ENCODE measurements around the gene CFAP54. TPM values are rescaled to one million over a fixed set of nuclear protein-coding genes. Genes with fewer than 3 reads are reported as not detected.
"Not testable (repeated sequence)": the region's sequence is repeated elsewhere in the genome, so short reads cannot be mapped to it uniquely, and the experiment has no call there.

The CFAP54 gene
- total RNA-seq, 2 donors from 2014 or later, result 0.61 to 0.87 TPM

DNA sequence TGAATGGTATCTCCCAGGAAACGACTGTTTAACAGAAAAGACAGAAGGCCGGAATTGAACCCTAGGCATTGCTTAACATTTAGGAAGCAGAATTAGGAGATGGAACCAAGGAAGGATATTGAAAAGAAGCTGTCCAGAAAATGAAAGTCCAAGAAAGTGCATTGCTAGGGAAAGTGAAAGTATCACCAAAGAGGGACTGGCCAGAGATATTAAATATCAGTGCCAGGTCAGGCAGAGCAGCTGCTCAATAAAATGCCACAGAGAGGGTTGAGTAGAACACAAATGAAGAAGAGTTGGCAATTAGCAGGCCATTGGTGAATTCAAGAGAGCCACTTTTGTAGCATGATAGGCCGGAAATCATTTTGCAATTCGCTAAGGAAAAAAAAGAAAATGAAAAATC, 101.6 kb downstream of the CFAP54 start:
- H3K4me1 Mint-ChIP-seq, result no peaks in the 10 kb centered on the region
- no peaks in the 10 kb centered on the region for H3K36me3 Mint-ChIP-seq (ENCODE audit: low read depth)
- no peak overlapping the region for H3K4me3 Mint-ChIP-seq
- H3K9me3 Mint-ChIP-seq, result no peaks in the 10 kb centered on the region
- H3K27me3 Mint-ChIP-seq, result peaks cover 13% of the 10 kb centered on the region
- no peak for ATAC-seq (replicated peaks)
- H3K27ac Mint-ChIP-seq, result no peak overlapping the region

GRCh38 chr12:96604374-96604773, 115.0 kb downstream of the CFAP54 start:
- ATAC-seq (replicated peaks); H3K27ac Mint-ChIP-seq; H3K9me3 Mint-ChIP-seq; H3K4me1 Mint-ChIP-seq; H3K4me3 Mint-ChIP-seq; H3K36me3 Mint-ChIP-seq (ENCODE audit: low read depth): not testable (repeated sequence)
- peaks cover 56% of the 10 kb centered on the region for H3K27me3 Mint-ChIP-seq

GRCh38 chr12:96605684-96606083, 116.3 kb downstream of the CFAP54 start:
- H3K9me3 Mint-ChIP-seq, result peaks cover 4% of the 10 kb centered on the region

GRCh38 chr12:96606134-96606533, 116.8 kb downstream of the CFAP54 start:
- Mint-ChIP-seq H3K27ac (no peak overlapping the region), H3K9me3 (peaks cover 4% of the 10 kb centered on the region)

More at GRCh38 chr12:96605684-96606083, 116.3 kb downstream of the CFAP54 start:
- Mint-ChIP-seq H3K27ac (no peak overlapping the region), H3K4me3 (no peak overlapping the region), H3K27me3 (peaks cover 53% of the 10 kb centered on the region), H3K4me1 (no peaks in the 10 kb centered on the region), H3K36me3 (ENCODE audit: low read depth) (no peaks in the 10 kb centered on the region)
- no peak for ATAC-seq (replicated peaks)

GRCh38 chr12:96606644-96607043, 117.3 kb downstream of the CFAP54 start:
- Mint-ChIP-seq H3K27ac (no peak overlapping the region), H3K27me3 (peaks cover 55% of the 10 kb centered on the region), H3K36me3 (ENCODE audit: low read depth) (no peaks in the 10 kb centered on the region), H3K4me1 (no peaks in the 10 kb centered on the region), H3K4me3 (no peak overlapping the region), H3K9me3 (peaks cover 7% of the 10 kb centered on the region)
- no peak for ATAC-seq (replicated peaks)

More at GRCh38 chr12:96606134-96606533, 116.8 kb downstream of the CFAP54 start:
- Mint-ChIP-seq H3K4me3 (no peak overlapping the region), H3K36me3 (ENCODE audit: low read depth) (no peaks in the 10 kb centered on the region), H3K4me1 (no peaks in the 10 kb centered on the region), H3K27me3 (peaks cover 52% of the 10 kb centered on the region)
- ATAC-seq (replicated peaks), result no peak

GRCh38 chr12:96617178-96617577, 127.8 kb downstream of the CFAP54 start:
- Mint-ChIP-seq H3K4me1 (peaks cover 6% of the 10 kb centered on the region), H3K9me3 (peaks cover 6% of the 10 kb centered on the region), H3K36me3 (ENCODE audit: low read depth) (no peaks in the 10 kb centered on the region), H3K27me3 (peaks cover 7% of the 10 kb centered on the region), H3K4me3 (no peak overlapping the region), H3K27ac (no peak overlapping the region)
- ATAC-seq (replicated peaks), result no peak

GRCh38 chr12:96623155-96623554, 133.8 kb downstream of the CFAP54 start:
- peaks cover 3% of the 10 kb centered on the region for H3K4me1 Mint-ChIP-seq
- H3K27ac Mint-ChIP-seq, result peak overlapping the region; percentile 14
- H3K36me3 Mint-ChIP-seq (ENCODE audit: low read depth), result no peaks in the 10 kb centered on the region
- no peaks in the 10 kb centered on the region for H3K9me3 Mint-ChIP-seq
- no peak for ATAC-seq (replicated peaks)
- no peaks in the 10 kb centered on the region for H3K27me3 Mint-ChIP-seq
- H3K4me3 Mint-ChIP-seq, result no peak overlapping the region

GRCh38 chr12:96623656-96624217, 134.4 kb downstream of the CFAP54 start:
- H3K4me3 Mint-ChIP-seq, result no peak overlapping the region
- H3K27ac Mint-ChIP-seq, result no peak overlapping the region
- no peak for ATAC-seq (replicated peaks)
- H3K9me3 Mint-ChIP-seq, result no peaks in the 10 kb centered on the region
- no peaks in the 10 kb centered on the region for H3K27me3 Mint-ChIP-seq
- H3K36me3 Mint-ChIP-seq (ENCODE audit: low read depth), result no peaks in the 10 kb centered on the region
- no peaks in the 10 kb centered on the region for H3K4me1 Mint-ChIP-seq

DNA sequence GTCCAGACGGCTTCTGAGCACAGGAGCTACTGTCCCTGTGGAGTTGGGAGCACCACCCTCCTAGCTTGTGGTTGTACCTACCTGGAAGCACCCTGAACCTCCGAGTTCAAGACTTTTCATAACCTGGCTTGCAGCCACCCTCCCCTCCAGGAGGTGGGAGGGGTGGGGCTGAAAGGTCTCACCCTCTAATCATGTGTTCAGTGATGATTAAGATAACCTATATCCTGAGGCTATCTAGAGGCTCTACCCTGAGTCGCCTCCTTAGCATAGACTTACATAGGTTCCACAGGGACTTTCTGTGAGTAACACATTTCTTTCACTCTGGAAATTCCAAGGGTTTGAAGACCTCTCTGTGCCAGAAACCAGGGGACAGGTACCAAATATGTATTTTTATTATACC, 146.5 kb downstream of the CFAP54 start:
- Mint-ChIP-seq H3K4me1 (no peaks in the 10 kb centered on the region), H3K27ac (no peak overlapping the region), H3K9me3 (peaks cover 6% of the 10 kb centered on the region), H3K27me3 (peaks cover 17% of the 10 kb centered on the region), H3K36me3 (ENCODE audit: low read depth) (no peaks in the 10 kb centered on the region), H3K4me3 (no peak overlapping the region)
- ATAC-seq (replicated peaks), result no peak

GRCh38 chr12:96636895-96637294, 147.5 kb downstream of the CFAP54 start:
- Mint-ChIP-seq H3K4me3 (no peak overlapping the region), H3K36me3 (ENCODE audit: low read depth) (no peaks in the 10 kb centered on the region), H3K9me3 (peaks cover 6% of the 10 kb centered on the region), H3K27ac (no peak overlapping the region), H3K4me1 (no peaks in the 10 kb centered on the region), H3K27me3 (peaks cover 17% of the 10 kb centered on the region)
- ATAC-seq (replicated peaks), result no peak

DNA sequence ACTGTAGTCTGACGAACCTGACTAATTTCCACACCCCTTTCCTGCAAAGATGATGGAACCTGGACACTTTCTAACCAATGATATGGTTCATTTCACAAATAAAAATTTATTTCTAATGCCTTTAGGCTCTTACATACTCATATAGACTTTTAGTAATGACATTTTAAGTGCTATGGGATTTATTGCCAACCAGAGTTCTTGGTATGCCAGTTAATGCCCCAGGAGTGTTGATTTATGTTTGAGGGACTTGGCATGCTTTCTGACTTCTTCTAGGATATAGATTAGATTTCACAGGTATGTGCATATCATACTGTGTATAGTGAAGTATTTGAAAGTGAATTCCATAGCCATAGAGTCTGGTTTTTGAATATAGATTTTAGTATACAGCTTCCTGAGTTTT, 159.5 kb downstream of the CFAP54 start:
- no peaks in the 10 kb centered on the region for H3K36me3 Mint-ChIP-seq (ENCODE audit: low read depth)

DNA sequence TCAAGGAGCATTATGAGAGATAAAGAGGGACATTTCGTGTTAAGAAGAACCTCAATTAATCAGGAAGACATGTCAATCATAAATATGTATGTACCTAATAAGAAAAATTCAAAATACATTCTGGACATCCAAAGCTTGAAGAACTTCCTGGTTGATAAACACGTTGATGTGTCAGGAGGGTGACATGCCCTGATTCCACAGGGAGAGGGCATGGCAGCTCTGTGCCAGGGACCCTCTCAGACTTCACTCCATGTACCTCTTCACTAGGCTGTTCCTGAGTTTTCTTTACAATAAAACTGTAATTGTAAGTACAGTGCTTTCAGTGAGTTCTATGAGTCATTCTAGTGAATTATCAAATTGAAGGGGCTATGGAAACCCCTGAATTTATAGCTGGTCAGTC, 163.5 kb downstream of the CFAP54 start:
- H3K4me1 Mint-ChIP-seq, result no peaks in the 10 kb centered on the region
- no peak overlapping the region for H3K4me3 Mint-ChIP-seq
- H3K36me3 Mint-ChIP-seq (ENCODE audit: low read depth), result no peaks in the 10 kb centered on the region
- no peak overlapping the region for H3K27ac Mint-ChIP-seq
- H3K27me3 Mint-ChIP-seq, result peaks cover 10% of the 10 kb centered on the region
- H3K9me3 Mint-ChIP-seq, result no peaks in the 10 kb centered on the region
- no peak for ATAC-seq (replicated peaks)

More for the DNA sequence above, 159.5 kb downstream of the CFAP54 start:
- no peaks in the 10 kb centered on the region for H3K9me3 Mint-ChIP-seq
- H3K27me3 Mint-ChIP-seq, result peaks cover 6% of the 10 kb centered on the region
- no peak overlapping the region for H3K4me3 Mint-ChIP-seq
- no peak for ATAC-seq (replicated peaks)
- no peaks in the 10 kb centered on the region for H3K4me1 Mint-ChIP-seq
- no peak overlapping the region for H3K27ac Mint-ChIP-seq

- no peaks in the 10 kb centered on the region for H3K36me3 Mint-ChIP-seq (ENCODE audit: low read depth)
- peaks cover 10% of the 10 kb centered on the region for H3K27me3 Mint-ChIP-seq
- ATAC-seq (replicated peaks), result no peak
- no peak overlapping the region for H3K4me3 Mint-ChIP-seq
- no peak overlapping the region for H3K27ac Mint-ChIP-seq
- H3K9me3 Mint-ChIP-seq, result no peaks in the 10 kb centered on the region
- no peaks in the 10 kb centered on the region for H3K4me1 Mint-ChIP-seq
These were observed 168.7 kb downstream of the CFAP54 start for GRCh38 chr12:96658075-96658474.

DNA sequence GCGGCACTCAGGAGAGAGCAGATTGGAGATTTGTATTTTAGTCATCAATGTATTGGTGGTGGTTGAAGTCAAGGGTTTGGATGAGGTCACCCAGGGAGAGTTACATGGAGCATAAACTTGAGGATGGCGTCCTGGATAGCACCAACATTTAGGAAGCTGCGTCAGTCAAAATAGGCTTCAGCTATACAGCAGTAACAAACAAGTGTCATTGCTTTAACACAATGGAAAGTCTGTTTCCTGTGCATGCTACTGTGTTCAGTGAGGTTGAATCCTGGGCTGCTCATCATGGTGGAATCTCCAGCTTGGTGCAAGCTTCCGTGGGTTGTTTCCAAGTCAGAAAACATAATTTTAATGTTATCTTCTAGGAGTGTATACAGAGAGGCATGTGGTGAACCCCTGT, 180.4 kb downstream of the CFAP54 start:
- peaks cover 9% of the 10 kb centered on the region for H3K27me3 Mint-ChIP-seq

DNA sequence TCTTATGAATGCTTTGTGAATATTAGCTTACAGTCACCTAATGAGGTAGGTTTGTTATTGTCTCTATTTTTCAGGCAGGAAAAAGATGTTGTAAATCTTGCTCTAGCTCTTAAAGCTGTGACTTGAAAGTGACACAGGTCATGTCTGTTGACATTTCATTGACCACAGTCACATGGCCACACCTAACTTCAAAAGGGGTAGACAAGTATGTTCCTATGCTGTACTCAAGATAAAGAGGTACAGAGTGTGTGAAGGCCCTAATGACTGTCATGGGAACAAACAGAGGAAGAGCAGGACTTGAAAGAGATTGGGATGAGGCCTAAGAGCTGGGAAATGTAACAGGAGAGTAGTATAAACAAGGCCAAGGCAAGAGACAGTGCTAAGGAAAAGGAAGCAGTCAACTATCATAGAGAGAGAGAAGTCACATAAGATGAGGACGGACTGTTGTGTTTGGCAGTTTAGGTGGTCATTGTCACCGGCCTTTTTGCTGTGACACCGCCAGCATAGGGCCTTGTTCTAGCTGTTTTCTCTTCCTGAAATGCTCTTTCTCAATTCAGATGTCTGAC, 181.0 kb downstream of the CFAP54 start:
- no peak for ATAC-seq (replicated peaks)
- no peaks in the 10 kb centered on the region for H3K9me3 Mint-ChIP-seq
- H3K27ac Mint-ChIP-seq, result no peak overlapping the region
- no peaks in the 10 kb centered on the region for H3K4me1 Mint-ChIP-seq
- H3K27me3 Mint-ChIP-seq, result peaks cover 9% of the 10 kb centered on the region
- no peak overlapping the region for H3K4me3 Mint-ChIP-seq
- no peaks in the 10 kb centered on the region for H3K36me3 Mint-ChIP-seq (ENCODE audit: low read depth)

More for the DNA sequence above, 180.4 kb downstream of the CFAP54 start:
- no peak for ATAC-seq (replicated peaks)
- H3K9me3 Mint-ChIP-seq, result no peaks in the 10 kb centered on the region
- H3K36me3 Mint-ChIP-seq (ENCODE audit: low read depth), result no peaks in the 10 kb centered on the region
- no peak overlapping the region for H3K27ac Mint-ChIP-seq
- no peaks in the 10 kb centered on the region for H3K4me1 Mint-ChIP-seq
- no peak overlapping the region for H3K4me3 Mint-ChIP-seq

All from activated T-helper 17 cell treated with anti-CD3 and anti-CD28 coated beads, Interleukin-2, amount 50 U/mL, for 72 hours (primary cell).